Measurements from ENCODE around the gene SLC10A6. TPM values are rescaled to one million over a fixed set of nuclear protein-coding genes. Genes with fewer than 3 reads are reported as not detected.

Gene SLC10A6
- total and polyA plus RNA-seq, 10 of the 15 experiments (the other 5 are each of a cell fraction or from before 2014, with no cell fraction given) = 0.05 TPM; not detected in 9

DNA sequence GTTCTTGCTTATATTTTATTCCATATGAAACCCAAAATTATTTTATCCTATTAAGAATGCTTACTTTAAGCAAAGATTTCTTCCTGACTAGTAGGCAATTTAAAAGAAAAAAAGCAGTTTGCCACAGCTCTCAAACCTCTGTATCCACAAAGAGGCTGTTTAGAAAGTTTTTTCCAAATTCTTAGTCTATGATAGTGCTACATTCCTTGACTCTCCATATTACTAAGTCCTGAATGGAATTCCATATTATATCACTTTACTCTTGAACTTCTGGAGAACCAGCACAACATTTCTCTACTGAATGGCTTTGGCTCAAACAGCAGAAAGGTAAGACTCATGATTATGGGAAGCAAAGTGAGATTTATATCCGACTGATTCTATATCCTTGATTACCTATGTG, 8.3 kb downstream of the SLC10A6 start (continued):
- TF ChIP-seq, protein P1, sequence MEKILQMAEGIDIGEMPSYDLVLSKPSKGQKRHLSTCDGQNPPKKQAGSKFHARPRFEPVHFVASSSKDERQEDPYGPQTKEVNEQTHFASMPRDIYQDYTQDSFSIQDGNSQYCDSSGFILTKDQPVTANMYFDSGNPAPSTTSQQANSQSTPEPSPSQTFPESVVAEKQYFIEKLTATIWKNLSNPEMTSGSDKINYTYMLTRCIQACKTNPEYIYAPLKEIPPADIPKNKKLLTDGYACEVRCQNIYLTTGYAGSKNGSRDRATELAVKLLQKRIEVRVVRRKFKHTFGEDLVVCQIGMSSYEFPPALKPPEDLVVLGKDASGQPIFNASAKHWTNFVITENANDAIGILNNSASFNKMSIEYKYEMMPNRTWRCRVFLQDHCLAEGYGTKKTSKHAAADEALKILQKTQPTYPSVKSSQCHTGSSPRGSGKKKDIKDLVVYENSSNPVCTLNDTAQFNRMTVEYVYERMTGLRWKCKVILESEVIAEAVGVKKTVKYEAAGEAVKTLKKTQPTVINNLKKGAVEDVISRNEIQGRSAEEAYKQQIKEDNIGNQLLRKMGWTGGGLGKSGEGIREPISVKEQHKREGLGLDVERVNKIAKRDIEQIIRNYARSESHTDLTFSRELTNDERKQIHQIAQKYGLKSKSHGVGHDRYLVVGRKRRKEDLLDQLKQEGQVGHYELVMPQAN (conservative IDR thresholded peaks at IDR 0.05) = no peak
- TF ChIP-seq ZNF622 (IDR thresholded peaks at IDR 0.05) = no peak

DNA sequence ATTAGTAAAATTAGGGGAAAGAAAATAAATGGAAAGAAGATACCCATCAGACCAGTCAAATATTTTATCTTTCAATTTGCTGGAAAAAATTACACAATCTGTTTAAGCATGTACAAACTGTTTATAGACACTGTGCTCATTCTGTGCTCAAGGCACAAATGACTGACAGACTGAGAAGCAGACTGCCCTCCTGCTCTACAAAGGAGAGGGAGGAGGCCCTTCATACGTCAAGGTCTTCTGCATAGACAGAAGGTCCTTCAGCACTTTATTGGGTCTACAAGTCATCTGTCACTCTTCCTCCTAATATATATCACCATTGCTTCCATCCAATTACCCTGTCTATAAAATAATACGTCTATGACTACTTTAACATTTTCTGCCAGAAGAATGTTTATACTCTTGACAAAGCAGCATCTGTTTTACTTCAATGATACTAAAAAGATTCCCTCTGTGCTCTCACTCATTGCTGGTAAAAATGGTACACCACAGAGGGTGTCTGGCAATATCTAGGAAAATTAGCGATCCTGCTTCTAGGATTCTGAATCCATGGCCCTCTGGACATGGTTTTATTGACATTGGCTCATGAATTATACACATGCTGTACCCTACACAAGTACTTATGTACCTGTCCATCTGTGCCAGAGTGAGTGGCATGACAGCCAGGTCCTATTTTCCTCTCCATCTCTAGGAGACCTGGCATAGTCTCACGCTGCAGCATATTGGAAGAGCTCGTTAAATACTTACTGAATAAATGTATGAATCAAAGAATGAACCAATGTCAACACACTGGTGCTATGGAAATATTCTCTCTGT, 11.3 kb downstream of the SLC10A6 start:
- no peaks in the 10 kb centered on the region for H3K9me3 ChIP-seq (replicated peaks; ENCODE audit: control insufficient read depth, insufficient read depth, low read length)
- H3K27ac ChIP-seq (ENCODE audit: control insufficient read depth, insufficient read depth) = no peak overlapping the region
- no peak overlapping the region for H3K4me3 ChIP-seq
- CTCF ChIA-PET = no interaction called here
- intact Hi-C loops (cut with micrococcal nuclease; ENCODE audit: unreplicated experiment) (no loop called here), in situ Hi-C loops (cut with MboI) (no loop called here)
- no peak overlapping the region for H2AFZ ChIP-seq (ENCODE audit: control insufficient read depth, low read depth, low read length)
- TF ChIP-seq DPF2 (IDR thresholded peaks at IDR 0.05) (no peak), SREBF2 (IDR thresholded peaks at IDR 0.05; ENCODE audit: low read length) (no peak), NFXL1 (IDR thresholded peaks at IDR 0.05; ENCODE audit: borderline replicate concordance) (no peak), JUND (IDR thresholded peaks at IDR 0.05; ENCODE audit: low read depth, low read length) (no peak)
- TF ChIP-seq, protein P2, sequence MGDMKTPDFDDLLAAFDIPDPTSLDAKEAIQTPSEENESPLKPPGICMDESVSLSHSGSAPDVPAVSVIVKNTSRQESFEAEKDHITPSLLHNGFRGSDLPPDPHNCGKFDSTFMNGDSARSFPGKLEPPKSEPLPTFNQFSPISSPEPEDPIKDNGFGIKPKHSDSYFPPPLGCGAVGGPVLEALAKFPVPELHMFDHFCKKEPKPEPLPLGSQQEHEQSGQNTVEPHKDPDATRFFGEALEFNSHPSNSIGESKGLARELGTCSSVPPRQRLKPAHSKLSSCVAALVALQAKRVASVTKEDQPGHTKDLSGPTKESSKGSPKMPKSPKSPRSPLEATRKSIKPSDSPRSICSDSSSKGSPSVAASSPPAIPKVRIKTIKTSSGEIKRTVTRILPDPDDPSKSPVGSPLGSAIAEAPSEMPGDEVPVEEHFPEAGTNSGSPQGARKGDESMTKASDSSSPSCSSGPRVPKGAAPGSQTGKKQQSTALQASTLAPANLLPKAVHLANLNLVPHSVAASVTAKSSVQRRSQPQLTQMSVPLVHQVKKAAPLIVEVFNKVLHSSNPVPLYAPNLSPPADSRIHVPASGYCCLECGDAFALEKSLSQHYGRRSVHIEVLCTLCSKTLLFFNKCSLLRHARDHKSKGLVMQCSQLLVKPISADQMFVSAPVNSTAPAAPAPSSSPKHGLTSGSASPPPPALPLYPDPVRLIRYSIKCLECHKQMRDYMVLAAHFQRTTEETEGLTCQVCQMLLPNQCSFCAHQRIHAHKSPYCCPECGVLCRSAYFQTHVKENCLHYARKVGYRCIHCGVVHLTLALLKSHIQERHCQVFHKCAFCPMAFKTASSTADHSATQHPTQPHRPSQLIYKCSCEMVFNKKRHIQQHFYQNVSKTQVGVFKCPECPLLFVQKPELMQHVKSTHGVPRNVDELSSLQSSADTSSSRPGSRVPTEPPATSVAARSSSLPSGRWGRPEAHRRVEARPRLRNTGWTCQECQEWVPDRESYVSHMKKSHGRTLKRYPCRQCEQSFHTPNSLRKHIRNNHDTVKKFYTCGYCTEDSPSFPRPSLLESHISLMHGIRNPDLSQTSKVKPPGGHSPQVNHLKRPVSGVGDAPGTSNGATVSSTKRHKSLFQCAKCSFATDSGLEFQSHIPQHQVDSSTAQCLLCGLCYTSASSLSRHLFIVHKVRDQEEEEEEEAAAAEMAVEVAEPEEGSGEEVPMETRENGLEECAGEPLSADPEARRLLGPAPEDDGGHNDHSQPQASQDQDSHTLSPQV (IDR thresholded peaks at IDR 0.05) = no peak
- TF ChIP-seq, protein P3, sequence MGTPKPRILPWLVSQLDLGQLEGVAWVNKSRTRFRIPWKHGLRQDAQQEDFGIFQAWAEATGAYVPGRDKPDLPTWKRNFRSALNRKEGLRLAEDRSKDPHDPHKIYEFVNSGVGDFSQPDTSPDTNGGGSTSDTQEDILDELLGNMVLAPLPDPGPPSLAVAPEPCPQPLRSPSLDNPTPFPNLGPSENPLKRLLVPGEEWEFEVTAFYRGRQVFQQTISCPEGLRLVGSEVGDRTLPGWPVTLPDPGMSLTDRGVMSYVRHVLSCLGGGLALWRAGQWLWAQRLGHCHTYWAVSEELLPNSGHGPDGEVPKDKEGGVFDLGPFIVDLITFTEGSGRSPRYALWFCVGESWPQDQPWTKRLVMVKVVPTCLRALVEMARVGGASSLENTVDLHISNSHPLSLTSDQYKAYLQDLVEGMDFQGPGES (IDR thresholded peaks at IDR 0.05) = no peak
- BruUV-seq (replicated peaks) = no TSS peak
- H3K79me2 ChIP-seq (ENCODE audit: control insufficient read depth, insufficient read depth, low read length) = no peaks in the 10 kb centered on the region
- H3K4me2 ChIP-seq (ENCODE audit: control insufficient read depth, insufficient read depth) = no peak overlapping the region
- ATAC-seq (no peak), DNase-seq (ENCODE audit: low read depth, low spot score) (no peak), FAIRE-seq (no peak)
- 55% methylated on average over 5 of the region's 5 CpGs for WGBS (ENCODE audit: insufficient coverage, insufficient replicate concordance, low lambda C conversion rate, missing lambda C conversion rate)
- H3K9ac ChIP-seq (ENCODE audit: control insufficient read depth, insufficient read depth, low read length) = no peak overlapping the region
- no peaks in the 10 kb centered on the region for H3K36me3 ChIP-seq (ENCODE audit: control insufficient read depth in 2 of 2, insufficient read depth in 2 of 2, low read length in 1 of 2)
- no peaks in the 10 kb centered on the region for H3K4me1 ChIP-seq (ENCODE audit: control insufficient read depth, insufficient read depth, low read length)
- RAD21 ChIA-PET (ENCODE audit: unreplicated experiment) = no interaction called here
- SMC1A ChIA-PET (ENCODE audit: uncharacterized antibody, unreplicated experiment) = no interaction called here
- no peaks in the 10 kb centered on the region for H3K27me3 ChIP-seq (replicated peaks in 1 of 2; ENCODE audit: control insufficient read depth in 2 of 2, insufficient read depth in 2 of 2, low read length in 1 of 2)
- POLR2A ChIA-PET = no interaction called here
- H4K20me1 ChIP-seq (ENCODE audit: control insufficient read depth, insufficient read depth) = no peaks in the 10 kb centered on the region
